K562 (cell line): ENCODE data around the gene TMIGD1.

Experiments
- HDAC6 ChIP-seq: IDR thresholded peaks from 2 replicates; pipeline ENCODE4 v1.6.1; 2012; ENCODE audit warnings: low read depth, mild to moderate bottlenecking, control low read depth, inconsistent platforms, low read length, moderate library complexity
- MYBL2 ChIP-seq, 2 experiments: fragments of 450-650 bp in 1 of 2; sonication (generic) in 1 of 2; formaldehyde crosslinking in 1 of 2; IDR thresholded peaks; 2 replicates each; pipeline versions ENCODE4 v1.6.1 to v1.8.1; 2017 to 2022; ENCODE audit warnings: borderline replicate concordance in 1 of 2, inconsistent platforms in 1 of 2, low read depth in 1 of 2, mild to moderate bottlenecking in 1 of 2, missing genetic modification reagents in 1 of 2, moderate library complexity in 1 of 2
- NR2C2 ChIP-seq, 2 experiments: fragments of 200-800 bp in 1 of 2; sonication (Bioruptor generic) in 1 of 2; sonication (generic) in 1 of 2; formaldehyde crosslinking in 1 of 2; IDR thresholded peaks; 2 replicates each; pipeline versions ENCODE4 v1.6.1 to v1.8.0; 2016 to 2022; ENCODE audit warnings: mild to moderate bottlenecking in 1 of 2, missing compliant biosample characterization in 1 of 2, missing genetic modification characterization in 1 of 2, missing genetic modification reagents in 1 of 2
- TAF1 ChIP-seq: IDR thresholded peaks from 2 replicates; pipeline ENCODE4 v1.6.1; 2011; ENCODE audit warnings: mild to moderate bottlenecking, low read length, moderate library complexity; ENCODE audit not compliant: insufficient read depth, control insufficient read depth, severe bottlenecking; ENCODE audit errors: extremely low read depth
- TFAP4 ChIP-seq: sonication (generic); formaldehyde crosslinking; IDR thresholded peaks from 2 replicates; pipeline ENCODE4 v1.8.0; 2022; ENCODE audit warnings: missing genetic modification reagents, mild to moderate bottlenecking, moderate library complexity, borderline replicate concordance
- ZNF512 ChIP-seq: IDR thresholded peaks from 2 replicates; pipeline ENCODE4 v1.6.1; 2016; ENCODE audit warnings: missing genetic modification characterization, missing compliant biosample characterization
- TF ChIP-seq, protein P1 (sequence below), 3 experiments: IDR thresholded peaks in 2 of 3; conservative IDR thresholded peaks in 1 of 3; 2 replicates each; pipeline ENCODE4 v1.5.1; 2011 to 2012; ENCODE audit warnings: low read length in 3 of 3, mild to moderate bottlenecking in 3 of 3, control low read depth in 2 of 3, improper control_type of control experiment in 1 of 3, inconsistent platforms in 1 of 3, low read depth in 1 of 3, mixed read lengths in 1 of 3, moderate library complexity in 1 of 3; ENCODE audit not compliant: insufficient read depth in 2 of 3

DNA sequence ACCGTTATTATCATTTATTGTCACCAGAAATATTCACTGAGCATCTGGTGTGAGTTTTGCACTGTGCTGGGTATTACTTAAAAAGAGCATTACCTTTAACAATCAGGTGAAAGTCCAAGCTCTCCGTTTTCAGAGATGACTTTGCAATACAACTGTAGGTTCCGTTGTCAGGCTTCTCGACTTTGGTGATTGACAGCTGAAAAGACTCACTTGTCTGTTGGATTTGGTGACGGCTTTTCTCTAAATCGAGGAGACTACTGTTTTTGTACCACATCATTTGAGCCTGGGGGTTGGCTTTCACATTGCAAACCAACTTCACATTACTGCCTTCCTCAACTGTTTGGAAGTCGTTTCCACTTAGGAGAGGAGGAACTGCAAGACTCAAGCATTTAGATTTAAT lies 9.1 kb downstream of the TMIGD1 start:
- TF ChIP-seq, protein P1, sequence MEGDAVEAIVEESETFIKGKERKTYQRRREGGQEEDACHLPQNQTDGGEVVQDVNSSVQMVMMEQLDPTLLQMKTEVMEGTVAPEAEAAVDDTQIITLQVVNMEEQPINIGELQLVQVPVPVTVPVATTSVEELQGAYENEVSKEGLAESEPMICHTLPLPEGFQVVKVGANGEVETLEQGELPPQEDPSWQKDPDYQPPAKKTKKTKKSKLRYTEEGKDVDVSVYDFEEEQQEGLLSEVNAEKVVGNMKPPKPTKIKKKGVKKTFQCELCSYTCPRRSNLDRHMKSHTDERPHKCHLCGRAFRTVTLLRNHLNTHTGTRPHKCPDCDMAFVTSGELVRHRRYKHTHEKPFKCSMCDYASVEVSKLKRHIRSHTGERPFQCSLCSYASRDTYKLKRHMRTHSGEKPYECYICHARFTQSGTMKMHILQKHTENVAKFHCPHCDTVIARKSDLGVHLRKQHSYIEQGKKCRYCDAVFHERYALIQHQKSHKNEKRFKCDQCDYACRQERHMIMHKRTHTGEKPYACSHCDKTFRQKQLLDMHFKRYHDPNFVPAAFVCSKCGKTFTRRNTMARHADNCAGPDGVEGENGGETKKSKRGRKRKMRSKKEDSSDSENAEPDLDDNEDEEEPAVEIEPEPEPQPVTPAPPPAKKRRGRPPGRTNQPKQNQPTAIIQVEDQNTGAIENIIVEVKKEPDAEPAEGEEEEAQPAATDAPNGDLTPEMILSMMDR (IDR thresholded peaks at IDR 0.05 in 2 of 3, conservative IDR thresholded peaks at IDR 0.05 in 1 of 3; ENCODE audit: insufficient read depth in 2 of 3, low read depth in 1 of 3, low read length in 3 of 3), result no peak
- TF ChIP-seq TFAP4 (CRISPR knock-in tag), result no peak
- no peak for TF ChIP-seq HDAC6
- TF ChIP-seq TAF1, result no peak
- TF ChIP-seq MYBL2 (IDR thresholded peaks at IDR 0.05; ENCODE audit: low read depth), result no peak
- TF ChIP-seq MYBL2 (CRISPR knock-in tag; IDR thresholded peaks at IDR 0.05; ENCODE audit: borderline replicate concordance), result no peak
- no peak for TF ChIP-seq NR2C2 (CRISPR knock-in tag; IDR thresholded peaks at IDR 0.05)
- TF ChIP-seq NR2C2 (tag; IDR thresholded peaks at IDR 0.05), result no peak
- TF ChIP-seq ZNF512 (tag), result no peak
